ENCODE data around the gene MACO1.
A peak's percentile ranks its signal among the peaks of the same experiment; 100 is the strongest.

Gene MACO1

GRCh38 chr1:25476186-25477097 lies 45.7 kb downstream of the MACO1 start:
- H3K36me3 ChIP-seq (ENCODE audit: control insufficient read depth, insufficient read depth, low read length), result peaks cover 23% of the 10 kb centered on the region
- no peak overlapping the region for H3K27ac ChIP-seq (ENCODE audit: low read depth, low read length, severe bottlenecking)
- H3K9me3 ChIP-seq (ENCODE audit: control insufficient read depth, low read length), result no peaks in the 10 kb centered on the region
- no peaks in the 10 kb centered on the region for H3K4me1 ChIP-seq (ENCODE audit: control insufficient read depth, insufficient read depth, low read length, poor library complexity, severe bottlenecking)
- no peak overlapping the region for H3K4me3 ChIP-seq (ENCODE audit: extremely low read depth, insufficient read depth, low read length, poor library complexity, severe bottlenecking)
- WGBS, 2 experiments (ENCODE audit: insufficient coverage in 2 of 2), result 100% methylated on average over 1 of the region's 2 CpGs; no CpG with 5 or more reads in 1 of the 2 experiments

- H3K36me3 ChIP-seq (ENCODE audit: control insufficient read depth, insufficient read depth, low read length), result peaks cover 23% of the 10 kb centered on the region
- WGBS, 2 experiments (ENCODE audit: insufficient coverage in 2 of 2), result 88 to 92% methylated on average over 1 of the region's 1 CpG
- no peak overlapping the region for H3K27ac ChIP-seq (ENCODE audit: low read depth, low read length, severe bottlenecking)
- H3K9me3 ChIP-seq (ENCODE audit: control insufficient read depth, low read length), result no peaks in the 10 kb centered on the region
- H3K4me3 ChIP-seq (ENCODE audit: extremely low read depth, insufficient read depth, low read length, poor library complexity, severe bottlenecking), result no peak overlapping the region
- no peaks in the 10 kb centered on the region for H3K4me1 ChIP-seq (ENCODE audit: control insufficient read depth, insufficient read depth, low read length, poor library complexity, severe bottlenecking)
Measured at GRCh38 chr1:25477448-25478034, 46.8 kb downstream of the MACO1 start.

- H3K36me3 ChIP-seq (ENCODE audit: control insufficient read depth, insufficient read depth, low read length), result peaks cover 24% of the 10 kb centered on the region
- H3K27ac ChIP-seq (ENCODE audit: low read depth, low read length, severe bottlenecking), result no peak overlapping the region
- no peaks in the 10 kb centered on the region for H3K4me1 ChIP-seq (ENCODE audit: control insufficient read depth, insufficient read depth, low read length, poor library complexity, severe bottlenecking)
- H3K4me3 ChIP-seq (ENCODE audit: extremely low read depth, insufficient read depth, low read length, poor library complexity, severe bottlenecking), result no peak overlapping the region
- H3K9me3 ChIP-seq (ENCODE audit: control insufficient read depth, low read length), result no peaks in the 10 kb centered on the region
Measured at GRCh38 chr1:25478633-25479032, 47.9 kb downstream of the MACO1 start.

DNA sequence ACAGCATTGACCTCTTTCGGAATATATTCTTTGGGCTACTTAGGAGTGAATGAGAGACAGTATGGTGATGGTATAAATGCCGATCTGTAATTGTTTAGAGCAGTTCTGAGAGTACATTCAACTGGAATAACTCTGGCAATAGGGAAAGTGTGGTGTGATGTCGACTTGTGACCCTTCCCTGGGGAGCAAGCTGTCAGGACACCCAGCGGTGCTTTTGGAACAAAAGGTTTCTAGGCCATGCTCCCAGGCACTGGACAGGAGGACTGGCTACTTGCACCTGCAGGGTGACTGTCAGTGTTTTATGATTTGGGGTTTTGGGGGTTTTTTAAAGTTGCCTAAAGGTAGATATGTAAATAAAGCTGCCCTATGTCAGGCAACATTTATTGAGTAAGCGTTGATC lies 50.9 kb downstream of the MACO1 start:
- Histone ChIP-seq H3K4me1 (ENCODE audit: control insufficient read depth, insufficient read depth, low read length, poor library complexity, severe bottlenecking) (no peaks in the 10 kb centered on the region), H3K27ac (ENCODE audit: low read depth, low read length, severe bottlenecking) (peak overlapping the region; percentile 41), H3K36me3 (ENCODE audit: control insufficient read depth, insufficient read depth, low read length) (peaks cover 35% of the 10 kb centered on the region), H3K4me3 (ENCODE audit: extremely low read depth, insufficient read depth, low read length, poor library complexity, severe bottlenecking) (no peak overlapping the region), H3K9me3 (ENCODE audit: control insufficient read depth, low read length) (no peaks in the 10 kb centered on the region)
- WGBS, 2 experiments (ENCODE audit: insufficient coverage in 2 of 2), result 89 to 98% methylated on average over 3 to 4 of the region's 5 CpGs

GRCh38 chr1:25482211-25482610 lies 51.5 kb downstream of the MACO1 start:
- Histone ChIP-seq H3K4me3 (ENCODE audit: extremely low read depth, insufficient read depth, low read length, poor library complexity, severe bottlenecking) (no peak overlapping the region), H3K36me3 (ENCODE audit: control insufficient read depth, insufficient read depth, low read length) (peaks cover 40% of the 10 kb centered on the region), H3K27ac (ENCODE audit: low read depth, low read length, severe bottlenecking) (no peak overlapping the region), H3K9me3 (ENCODE audit: control insufficient read depth, low read length) (no peaks in the 10 kb centered on the region), H3K4me1 (ENCODE audit: control insufficient read depth, insufficient read depth, low read length, poor library complexity, severe bottlenecking) (no peaks in the 10 kb centered on the region)
- 94 to 100% methylated on average over 1 of the region's 1 CpG for WGBS, 2 experiments (ENCODE audit: insufficient coverage in 2 of 2)

DNA sequence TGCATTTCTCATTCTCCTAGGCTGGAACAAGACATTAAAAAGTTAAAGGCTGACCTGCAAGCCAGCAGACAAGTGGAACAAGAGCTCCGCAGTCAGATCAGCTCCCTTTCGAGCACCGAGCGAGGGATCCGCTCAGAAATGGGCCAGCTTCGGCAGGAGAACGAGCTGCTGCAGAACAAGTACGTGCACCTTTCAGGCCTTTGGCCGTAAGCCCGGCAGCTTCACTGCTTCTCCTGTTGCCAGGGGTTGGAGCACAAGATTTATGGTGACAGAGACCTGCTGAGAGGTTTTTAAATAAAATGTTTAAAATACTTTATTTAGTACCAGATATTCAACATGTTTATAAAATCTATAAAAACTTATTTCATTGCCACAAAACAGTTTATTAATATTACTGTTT lies 53.4 kb downstream of the MACO1 start:
- Histone ChIP-seq H3K27ac (ENCODE audit: low read depth, low read length, severe bottlenecking) (no peak overlapping the region), H3K9me3 (ENCODE audit: control insufficient read depth, low read length) (no peaks in the 10 kb centered on the region), H3K4me1 (ENCODE audit: control insufficient read depth, insufficient read depth, low read length, poor library complexity, severe bottlenecking) (no peaks in the 10 kb centered on the region), H3K4me3 (ENCODE audit: extremely low read depth, insufficient read depth, low read length, poor library complexity, severe bottlenecking) (no peak overlapping the region), H3K36me3 (ENCODE audit: control insufficient read depth, insufficient read depth, low read length) (peaks cover 56% of the 10 kb centered on the region)
- 92 to 97% methylated on average over 10 of the region's 10 CpGs for WGBS, 2 experiments (ENCODE audit: insufficient coverage in 2 of 2)

DNA sequence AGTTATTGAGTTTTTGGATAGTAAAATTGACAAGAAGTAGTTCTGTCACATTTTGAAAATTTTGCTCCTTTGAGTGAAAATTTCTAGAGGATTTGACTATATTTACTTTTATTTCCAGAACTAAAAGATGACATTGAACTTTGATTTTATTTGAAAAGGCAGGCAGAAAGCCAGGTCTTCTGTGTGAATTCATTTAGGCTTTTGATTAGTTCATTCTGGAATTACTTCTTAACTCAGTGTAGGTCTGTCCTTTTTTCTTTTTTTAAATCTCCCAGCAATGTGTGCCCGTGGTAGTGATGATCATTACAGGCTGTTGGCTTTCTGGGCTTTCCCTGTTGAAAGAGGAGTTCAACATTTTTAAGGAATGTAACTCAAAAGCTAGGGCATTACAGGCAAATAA lies 53.8 kb downstream of the MACO1 start:
- Histone ChIP-seq H3K4me1 (ENCODE audit: control insufficient read depth, insufficient read depth, low read length, poor library complexity, severe bottlenecking) (no peaks in the 10 kb centered on the region), H3K4me3 (ENCODE audit: extremely low read depth, insufficient read depth, low read length, poor library complexity, severe bottlenecking) (no peak overlapping the region), H3K9me3 (ENCODE audit: control insufficient read depth, low read length) (no peaks in the 10 kb centered on the region), H3K27ac (ENCODE audit: low read depth, low read length, severe bottlenecking) (no peak overlapping the region), H3K36me3 (ENCODE audit: control insufficient read depth, insufficient read depth, low read length) (peaks cover 58% of the 10 kb centered on the region)
- no CpG with 5 or more reads among the region's 1 CpG for WGBS, 2 experiments (ENCODE audit: insufficient coverage in 2 of 2)

DNA sequence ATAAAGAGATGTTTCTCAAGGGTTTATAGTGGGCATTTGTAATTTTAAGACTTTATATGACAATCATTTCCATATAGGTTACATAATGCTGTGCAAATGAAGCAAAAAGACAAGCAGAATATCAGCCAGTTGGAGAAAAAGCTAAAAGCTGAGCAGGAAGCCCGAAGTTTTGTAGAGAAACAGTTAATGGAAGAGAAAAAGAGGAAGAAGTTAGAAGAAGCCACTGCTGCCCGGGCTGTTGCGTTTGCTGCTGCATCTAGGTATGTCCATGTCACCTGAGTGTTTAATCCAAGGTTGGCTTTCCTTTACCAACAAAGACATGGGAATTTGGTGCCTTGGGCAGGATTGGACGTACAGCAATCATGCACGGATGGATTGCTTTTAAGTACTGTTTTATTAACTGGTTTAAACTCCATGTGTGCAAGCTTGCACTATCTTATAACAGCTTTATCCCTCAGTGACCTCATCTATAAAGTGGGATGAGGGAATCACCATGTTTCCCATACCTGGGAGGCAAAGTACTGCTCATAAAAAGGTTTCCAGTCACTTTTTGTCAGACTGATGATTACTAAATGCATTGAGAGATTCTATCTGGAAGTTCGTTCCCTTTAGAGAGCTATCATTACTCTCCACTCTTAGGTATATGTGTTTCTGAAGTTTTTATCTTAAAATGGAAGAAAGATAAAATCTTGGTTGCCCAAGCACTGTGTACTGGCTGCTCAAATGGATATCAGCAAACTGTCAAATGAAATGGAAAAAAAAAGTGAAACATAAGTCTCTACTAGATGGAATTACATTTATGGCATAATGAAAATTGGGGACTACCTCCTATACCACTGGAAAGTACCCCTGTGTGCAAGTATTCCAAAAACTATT lies 55.1 kb downstream of the MACO1 start:
- WGBS, 2 experiments (ENCODE audit: insufficient coverage in 2 of 2), result 97 to 100% methylated on average over 3 to 5 of the region's 6 CpGs
- no peaks in the 10 kb centered on the region for H3K4me1 ChIP-seq (ENCODE audit: control insufficient read depth, insufficient read depth, low read length, poor library complexity, severe bottlenecking)
- peaks cover 64% of the 10 kb centered on the region for H3K36me3 ChIP-seq (ENCODE audit: control insufficient read depth, insufficient read depth, low read length)
- H3K9me3 ChIP-seq (ENCODE audit: control insufficient read depth, low read length), result no peaks in the 10 kb centered on the region
- H3K4me3 ChIP-seq (ENCODE audit: extremely low read depth, insufficient read depth, low read length, poor library complexity, severe bottlenecking), result no peak overlapping the region
- H3K27ac ChIP-seq (ENCODE audit: low read depth, low read length, severe bottlenecking), result no peak overlapping the region

DNA sequence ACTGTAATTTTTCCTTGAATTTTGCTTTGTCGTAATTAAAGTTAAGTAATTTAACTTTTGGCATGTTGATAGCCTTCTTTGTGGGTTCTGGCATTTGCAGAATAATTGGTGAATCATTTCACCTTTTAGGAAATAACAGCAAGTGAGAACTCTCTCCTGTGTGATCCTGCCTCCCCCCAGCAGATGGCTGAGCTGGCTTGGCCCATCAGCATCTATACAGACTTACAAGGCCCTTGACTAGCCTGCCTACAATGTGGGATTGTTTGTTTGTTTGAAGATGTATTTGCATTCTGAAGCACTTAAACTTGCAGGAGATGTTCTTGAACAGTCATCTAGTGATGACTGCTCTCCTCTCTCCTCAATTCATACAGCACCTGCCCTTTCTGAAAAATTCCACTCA lies 55.9 kb downstream of the MACO1 start:
- no peak overlapping the region for H3K27ac ChIP-seq (ENCODE audit: low read depth, low read length, severe bottlenecking)
- H3K4me3 ChIP-seq (ENCODE audit: extremely low read depth, insufficient read depth, low read length, poor library complexity, severe bottlenecking), result no peak overlapping the region
- H3K36me3 ChIP-seq (ENCODE audit: control insufficient read depth, insufficient read depth, low read length), result peaks cover 68% of the 10 kb centered on the region
- no peaks in the 10 kb centered on the region for H3K9me3 ChIP-seq (ENCODE audit: control insufficient read depth, low read length)
- no peaks in the 10 kb centered on the region for H3K4me1 ChIP-seq (ENCODE audit: control insufficient read depth, insufficient read depth, low read length, poor library complexity, severe bottlenecking)
- no CpG with 5 or more reads among the region's 1 CpG for WGBS, 2 experiments (ENCODE audit: insufficient coverage in 2 of 2)

DNA sequence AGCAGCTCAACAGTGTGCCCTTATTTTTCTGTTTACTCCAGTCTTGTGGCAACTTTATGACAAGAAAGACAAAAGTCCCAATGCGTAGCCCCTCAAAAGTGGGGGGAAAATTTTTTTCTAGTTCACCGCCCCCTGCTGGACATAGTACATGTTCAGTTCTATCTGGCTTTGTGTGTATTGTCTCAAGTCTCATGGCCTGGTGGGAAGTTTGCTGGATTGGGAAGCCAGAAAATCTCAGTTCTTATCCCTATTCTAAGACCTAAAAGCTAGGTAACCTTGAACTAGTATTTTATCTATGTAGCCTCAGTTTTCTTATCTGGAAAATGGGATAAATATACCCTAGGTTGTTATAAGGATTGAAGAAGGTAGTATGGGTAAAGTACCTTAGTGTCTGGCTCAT lies 56.9 kb downstream of the MACO1 start:
- 100% methylated on average over 2 of the region's 2 CpGs; no CpG with 5 or more reads in 1 of the 2 experiments for WGBS, 2 experiments (ENCODE audit: insufficient coverage in 2 of 2)
- Histone ChIP-seq H3K9me3 (ENCODE audit: control insufficient read depth, low read length) (no peaks in the 10 kb centered on the region), H3K4me1 (ENCODE audit: control insufficient read depth, insufficient read depth, low read length, poor library complexity, severe bottlenecking) (peaks cover 4% of the 10 kb centered on the region), H3K36me3 (ENCODE audit: control insufficient read depth, insufficient read depth, low read length) (peaks cover 77% of the 10 kb centered on the region), H3K27ac (ENCODE audit: low read depth, low read length, severe bottlenecking) (no peak overlapping the region), H3K4me3 (ENCODE audit: extremely low read depth, insufficient read depth, low read length, poor library complexity, severe bottlenecking) (no peak overlapping the region)
